GM23338 (cell line): Measurements from ENCODE around the gene PLA2G1B.

Experiments
- CTCF ChIP-seq, 2 experiments: fragments of 200-600 bp in 1 of 2; sonication (generic) in 1 of 2; conservative IDR thresholded peaks; 2 replicates each; pipeline versions ENCODE4 v1.5.1 to v1.6.1; 2016 to 2017; ENCODE audit warnings: antibody characterized with exemption in 2 of 2, low read depth in 2 of 2, mild to moderate bottlenecking in 2 of 2, moderate library complexity in 1 of 2
- EZH2 ChIP-seq: fragments of 200-600 bp; sonication (generic); IDR thresholded peaks from one replicate; pipeline ENCODE4 v1.8.0; 2017; ENCODE audit warnings: antibody characterized with exemption, mild to moderate bottlenecking, low read depth; ENCODE audit not compliant: unreplicated experiment
- EZH2phosphoT487 ChIP-seq: fragments of 200-600 bp; sonication (generic); IDR thresholded peaks from one replicate; pipeline ENCODE4 v1.8.1; 2018; ENCODE audit warnings: antibody characterized with exemption; ENCODE audit not compliant: unreplicated experiment

- TF ChIP-seq CTCF (conservative IDR thresholded peaks at IDR 0.05; ENCODE audit: low read depth in 2 of 2) = no peak
- no peak for TF ChIP-seq EZH2
- no peak for TF ChIP-seq EZH2phosphoT487
Observed at GRCh38 chr12:120376934-120377572, 49.5 kb upstream of the PLA2G1B start.
